MCF 10A (cell line): ENCODE results near the gene DCDC2. TPM values are rescaled to one million over a fixed set of nuclear protein-coding genes. Genes with fewer than 3 reads are reported as not detected.

Source experiments
- BruUV-seq: library from RNA; stranded (reverse); fragments of 400-500 nt; replicated peaks from 2 replicates; lab custom pipeline; 2021; lab: Mats Ljungman, UMichigan
- CTCF ChIA-PET: fragments of 300-600 bp; sonication (Branson Sonifier 250); formaldehyde crosslinking; extraction: SDS; loops from one replicate; lab custom pipeline; 2021; ENCODE audit warnings: antibody characterized with exemption, inconsistent platforms; lab: Yijun Ruan, JAX
- POLR2A ChIA-PET: fragments of 300-600, 350-650 bp; sonication (Branson Sonifier 250); formaldehyde crosslinking; extraction: SDS; loops from one replicate; lab custom pipeline; 2020; ENCODE audit warnings: antibody characterized with exemption, inconsistent platforms; lab: Yijun Ruan, JAX
- DNase-seq: peaks from one replicate; pipeline ENCODE4 v3.0.0-alpha.2; 2018; ENCODE audit not compliant: unreplicated experiment
- H3K27ac Mint-ChIP-seq: one replicate; pipeline ENCODE4 v1.8.0; 2022; ENCODE audit warnings: mild to moderate bottlenecking, low read depth, mixed read lengths; ENCODE audit not compliant: unreplicated experiment
- H3K27me3 Mint-ChIP-seq: one replicate; pipeline ENCODE4 v1.8.0; 2022; ENCODE audit warnings: mixed read lengths; ENCODE audit not compliant: insufficient read depth, unreplicated experiment
- H3K36me3 Mint-ChIP-seq: one replicate; pipeline ENCODE4 v1.8.0; 2022; ENCODE audit warnings: mild to moderate bottlenecking, moderate library complexity, mixed read lengths; ENCODE audit not compliant: insufficient read depth, unreplicated experiment
- H3K4me1 Mint-ChIP-seq: one replicate; pipeline ENCODE4 v1.8.0; 2022; ENCODE audit warnings: mixed read lengths; ENCODE audit not compliant: insufficient read depth, unreplicated experiment
- H3K4me3 Mint-ChIP-seq: one replicate; pipeline ENCODE4 v1.8.0; 2022; ENCODE audit warnings: mild to moderate bottlenecking, moderate library complexity, mixed read lengths; ENCODE audit not compliant: unreplicated experiment
- H3K9me3 Mint-ChIP-seq: one replicate; pipeline ENCODE4 v1.8.0; 2022; ENCODE audit warnings: mixed read lengths; ENCODE audit not compliant: unreplicated experiment
- CTCF ChIP-seq: fragments of 200-600 bp; IDR thresholded peaks from one replicate; pipeline ENCODE4 v1.8.0; 2022; ENCODE audit warnings: antibody characterized with exemption, mild to moderate bottlenecking; ENCODE audit not compliant: unreplicated experiment
- intact Hi-C: fragments of 100-400 bp; cut with micrococcal nuclease; formaldehyde crosslinking; loops from 2 replicates; pipeline ENCODE4 v1.14.1; 2022
- total RNA-seq: library from RNA; stranded (reverse); gene quantifications from 2 replicates; pipeline ENCODE4 v1.2.3, GENCODE V29; 2022

The DCDC2 gene
- total RNA-seq, 1 experiment from 2014 or later, result not detected

GRCh38 chr6:24122139-24122538, 235.7 kb downstream of the DCDC2 start:
- no peak for TF ChIP-seq CTCF
- intact Hi-C loops, result no loop called here
- Mint-ChIP-seq H3K27ac (no peak overlapping the region), H3K4me1 (no peaks in the 10 kb centered on the region), H3K27me3 (peaks cover 41% of the 10 kb centered on the region), H3K9me3 (no peaks in the 10 kb centered on the region), H3K36me3 (no peaks in the 10 kb centered on the region), H3K4me3 (no peak overlapping the region)
- POLR2A ChIA-PET, result no interaction called here
- CTCF ChIA-PET, result no interaction called here
- no TSS peak for BruUV-seq
- DNase-seq, result no peak

Other genes starting within 250 kb of the DCDC2 start
- gene NRSN1, start 231.8 kb downstream of the DCDC2 start, total RNA-seq, result not detected in 2 replicates
- 21.2 and 23.0 TPM in 2 replicates for gene MRS2, start 44.9 kb upstream of the DCDC2 start, total RNA-seq
- 0.16 and 0.20 TPM in 2 replicates for gene GPLD1, start 131.5 kb upstream of the DCDC2 start, total RNA-seq
- 1.7 and 2.0 TPM in 2 replicates for gene ALDH5A1, start 136.9 kb upstream of the DCDC2 start, total RNA-seq